CD4-positive, alpha-beta T cell treated with Interferon alpha-2 for 1 hour (primary cell): ENCODE results near the gene CNGA1.
A peak's percentile ranks its signal among the peaks of the same experiment; 100 is the strongest.
"Not testable (repeated sequence)": the region's sequence is repeated elsewhere in the genome, so short reads cannot be mapped to it uniquely, and the experiment has no call there.

Experiments used
- DNase-seq, 2 donors: peaks; one replicate each; pipeline ENCODE4 v3.0.0-alpha.2; 2020 to 2022

CNGA1 gene

DNA sequence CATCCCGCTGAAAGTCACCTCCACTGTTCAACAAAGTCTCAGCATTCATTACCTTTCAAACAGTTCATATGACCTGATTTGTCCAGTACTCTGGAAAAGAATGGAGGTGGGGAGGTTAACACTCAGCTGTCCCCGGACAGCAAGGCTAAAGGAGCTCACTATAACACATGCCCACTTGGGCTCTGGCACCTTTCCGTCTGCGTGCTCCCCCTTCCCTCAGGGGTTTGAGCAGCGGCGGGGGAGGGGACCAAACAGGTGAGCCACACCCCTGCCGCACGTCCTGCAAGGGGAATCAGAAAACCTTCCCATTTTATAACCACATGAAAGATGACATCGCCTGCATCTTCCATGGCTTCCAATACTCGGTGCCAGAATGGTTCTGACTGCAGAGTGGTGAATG, 62.2 kb downstream of the CNGA1 start:
- no peak for DNase-seq

DNA sequence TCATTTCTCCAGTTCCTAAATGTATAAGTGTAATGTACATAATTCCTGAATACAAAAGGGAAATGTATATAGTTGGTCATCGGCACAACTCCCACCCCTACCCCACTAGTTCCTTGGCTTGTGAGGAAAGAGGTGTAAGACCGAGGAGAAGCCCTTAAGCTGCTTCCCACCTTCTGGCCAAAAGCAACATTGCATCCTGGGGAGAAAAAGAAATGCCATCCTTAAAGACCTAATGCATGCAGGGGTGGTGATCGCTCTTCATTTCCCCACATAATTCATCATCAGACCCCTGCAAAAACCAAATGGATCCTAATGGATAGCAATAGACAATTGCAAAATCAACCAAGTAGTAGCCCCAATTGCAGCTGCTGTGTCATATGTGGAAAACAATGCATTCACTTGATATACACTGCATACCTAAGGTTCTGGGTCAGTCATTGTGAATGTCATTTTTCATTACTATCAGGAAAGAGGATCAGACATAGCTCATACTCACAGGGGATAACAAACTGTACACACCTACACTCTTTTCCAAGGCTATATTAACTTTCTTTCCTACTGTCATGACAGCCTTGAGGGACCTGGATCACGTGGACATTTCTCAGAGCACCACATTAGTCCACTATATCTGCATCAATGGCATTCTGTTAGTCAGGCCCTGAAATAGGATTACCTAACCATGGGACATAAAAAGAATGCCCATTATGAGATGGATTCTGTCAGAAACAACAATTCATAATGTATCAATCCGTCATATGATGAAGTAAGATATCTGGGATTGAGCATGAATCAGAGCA, 70.4 kb downstream of the CNGA1 start:
- DNase-seq, result no peak

DNA sequence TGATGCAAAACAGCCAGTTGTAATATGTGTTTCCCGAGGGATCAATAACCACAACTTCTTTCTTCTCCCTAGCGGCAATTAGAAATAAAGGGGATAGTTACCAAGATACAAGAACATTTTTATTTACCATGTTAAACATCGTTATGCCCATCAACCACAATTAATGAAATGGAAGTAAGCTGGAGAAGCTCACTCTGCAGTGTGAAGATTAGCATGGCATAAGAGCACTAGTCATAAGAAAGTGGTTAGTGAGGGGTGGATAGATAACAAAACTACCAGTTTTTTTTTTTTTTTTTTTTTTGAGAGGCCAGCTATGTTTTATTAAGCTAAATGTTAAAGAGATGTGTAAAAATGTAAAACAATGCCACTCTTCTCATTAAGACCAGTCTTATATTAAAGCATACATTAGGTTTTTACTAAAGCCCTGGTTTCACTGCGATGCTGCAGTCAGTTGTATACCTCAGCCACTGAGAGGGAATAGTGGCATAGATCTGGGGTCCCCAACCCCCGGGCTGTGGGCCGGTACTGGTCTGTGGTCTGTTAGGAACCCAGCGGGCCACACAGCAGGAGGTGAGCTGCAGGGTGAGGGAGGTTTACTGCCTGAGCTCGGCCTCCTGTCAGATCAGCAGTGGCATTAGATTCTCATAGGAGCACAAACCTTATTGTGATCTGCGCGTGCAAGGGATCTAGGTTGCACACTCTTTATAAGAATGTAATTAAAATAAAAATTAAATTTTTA, 74.2 kb downstream of the CNGA1 start:
- no peak for DNase-seq

DNA sequence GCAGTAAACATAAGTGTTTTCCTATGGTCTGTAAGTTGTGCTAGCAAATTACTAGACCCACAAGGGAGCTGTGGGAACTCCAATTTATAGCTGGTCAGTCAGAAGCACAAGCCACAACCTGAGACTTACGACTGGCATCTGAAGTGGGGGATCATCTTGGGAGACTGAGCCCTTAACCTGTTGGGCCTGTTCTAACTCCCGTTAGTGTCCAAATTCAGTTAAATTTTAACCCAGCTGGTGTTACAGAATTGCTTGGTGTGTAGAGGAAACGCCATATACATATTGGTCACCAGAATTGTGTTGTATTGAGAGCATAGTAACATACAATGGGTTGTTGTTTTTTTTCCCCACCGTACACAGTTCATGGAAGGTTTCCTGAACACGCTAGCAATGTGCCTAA, 77.0 kb downstream of the CNGA1 start:
- no peak for DNase-seq

DNA sequence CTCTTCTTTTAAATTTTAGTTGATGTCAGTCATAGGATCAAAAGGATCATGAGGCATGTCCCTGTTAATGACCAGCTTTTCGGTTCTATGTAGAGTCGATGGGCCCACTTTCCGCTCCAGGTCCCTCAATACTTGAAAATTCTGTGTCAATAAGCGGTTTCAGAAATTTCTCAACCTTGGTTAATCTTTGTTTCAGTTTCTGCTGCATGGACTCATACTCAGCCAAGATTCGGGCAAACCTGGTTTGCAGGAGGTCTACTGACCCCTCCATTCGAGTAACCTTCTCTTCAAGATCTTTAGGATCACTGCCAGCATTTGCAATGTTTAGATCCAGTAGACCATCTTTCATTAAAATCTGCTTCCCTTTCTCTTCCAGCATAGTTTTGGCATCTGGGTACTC, 80.1 kb downstream of the CNGA1 start:
- no peak for DNase-seq

DNA sequence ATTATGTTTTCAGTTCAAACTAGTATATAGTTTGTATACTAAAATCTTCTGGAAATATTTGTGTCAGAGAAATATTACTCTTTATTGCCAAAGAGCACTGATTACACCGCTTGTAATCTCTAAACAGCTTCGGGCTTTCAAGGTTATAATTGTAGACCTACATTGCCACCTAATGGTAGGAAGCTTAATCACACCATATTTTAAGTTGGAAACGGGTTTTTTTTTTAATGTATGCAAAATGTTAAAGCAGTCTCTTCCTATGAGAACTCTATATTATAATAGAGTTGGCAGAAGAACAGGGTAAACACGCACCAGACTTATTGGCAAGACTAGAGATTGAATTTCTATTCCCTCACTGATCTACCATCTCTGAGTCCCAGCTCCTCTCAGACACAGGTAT, 82.6 kb downstream of the CNGA1 start:
- DNase-seq, result peak in 1 of 2 donors; percentile 58

DNA sequence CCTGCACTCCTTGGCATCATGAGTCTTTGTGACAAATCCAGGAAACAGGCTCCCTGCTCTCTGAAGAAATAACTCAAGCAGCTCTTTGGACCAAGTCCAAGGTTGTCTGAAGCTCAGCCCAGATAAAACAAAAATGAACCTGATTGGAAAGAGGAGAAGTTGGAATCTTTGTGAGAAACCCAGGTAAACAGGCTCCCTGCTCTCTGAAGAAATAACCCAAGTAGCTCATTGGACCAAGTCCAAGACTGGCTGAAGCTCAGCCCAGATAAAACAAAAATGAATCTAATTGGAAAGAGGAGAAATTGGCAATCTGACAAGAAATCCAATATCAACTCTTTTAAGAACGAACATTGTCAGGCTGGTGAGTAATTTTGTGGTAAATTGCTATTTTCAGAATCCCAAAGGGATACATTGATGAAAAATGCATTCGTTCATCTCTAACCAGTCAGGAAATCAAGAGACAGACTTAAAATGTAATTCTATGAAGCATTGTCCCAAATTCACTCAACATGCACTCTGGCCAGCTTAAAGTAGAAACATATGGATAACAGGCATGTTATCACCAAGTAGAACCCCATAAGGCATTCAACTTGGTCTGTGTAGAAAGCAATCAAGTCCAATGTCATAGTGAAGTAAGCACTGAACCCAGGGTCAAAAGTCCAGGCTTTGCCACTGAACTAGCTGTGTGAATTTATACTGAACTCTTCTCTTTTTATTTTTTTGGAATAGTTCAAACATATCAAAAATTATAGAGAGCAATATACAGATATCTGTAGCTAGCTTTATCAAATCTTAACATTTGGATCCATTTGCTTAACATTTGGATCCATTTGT, 85.3 kb downstream of the CNGA1 start:
- DNase-seq, result no peak

DNA sequence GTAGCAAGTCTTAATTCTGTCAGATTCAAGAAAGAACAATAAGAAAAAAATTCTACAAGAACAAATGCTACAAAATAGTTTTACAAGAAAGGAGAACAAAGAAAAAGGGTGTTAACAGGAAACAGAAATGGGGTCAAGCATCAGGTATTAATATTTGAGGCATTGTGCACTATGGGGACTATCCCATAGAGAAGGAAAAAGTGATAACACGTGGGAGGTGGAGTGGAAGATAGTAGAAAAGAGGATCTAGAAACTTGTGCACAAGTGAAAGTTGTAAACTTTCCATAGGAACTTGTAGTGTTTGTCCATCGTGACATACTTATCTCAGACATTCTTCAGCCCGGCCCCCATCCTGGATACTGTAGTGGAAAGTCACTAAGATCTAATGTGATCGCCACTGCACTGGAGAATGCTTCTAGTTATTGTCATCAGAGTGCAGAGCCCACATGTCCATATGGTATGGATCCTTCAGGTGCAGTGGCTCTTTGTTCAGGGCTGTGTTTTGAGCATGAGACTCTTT, 86.7 kb downstream of the CNGA1 start:
- DNase-seq, result no peak

DNA sequence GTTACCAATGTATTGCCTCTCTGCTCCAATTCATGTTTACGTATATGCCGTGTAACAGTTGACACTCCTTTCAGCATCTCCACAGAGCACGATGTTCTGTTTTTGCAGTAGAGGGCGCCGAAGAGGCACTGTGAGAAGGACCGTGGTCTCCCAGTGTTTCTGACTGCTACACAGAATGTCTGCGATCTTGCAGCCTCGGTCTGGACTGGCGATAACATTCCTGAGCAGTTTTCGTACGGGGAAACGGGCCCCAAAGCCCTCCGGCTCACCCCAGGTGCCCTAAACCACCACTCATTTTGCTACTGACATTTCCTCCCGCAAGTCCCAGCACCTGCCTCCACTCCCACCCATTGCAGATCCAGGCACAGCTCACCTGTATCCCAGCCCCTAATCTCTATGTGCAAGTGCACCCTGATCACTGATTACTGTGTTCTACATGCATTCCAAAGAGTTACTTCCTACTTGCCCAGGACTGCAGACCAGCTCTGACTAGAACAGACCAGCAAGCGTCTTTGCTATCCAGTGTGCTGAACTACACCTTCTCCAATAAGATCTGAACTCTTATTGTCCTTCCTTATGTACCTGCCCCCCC, 89.7 kb downstream of the CNGA1 start:
- DNase-seq, result peak; percentile 50 to 59

DNA sequence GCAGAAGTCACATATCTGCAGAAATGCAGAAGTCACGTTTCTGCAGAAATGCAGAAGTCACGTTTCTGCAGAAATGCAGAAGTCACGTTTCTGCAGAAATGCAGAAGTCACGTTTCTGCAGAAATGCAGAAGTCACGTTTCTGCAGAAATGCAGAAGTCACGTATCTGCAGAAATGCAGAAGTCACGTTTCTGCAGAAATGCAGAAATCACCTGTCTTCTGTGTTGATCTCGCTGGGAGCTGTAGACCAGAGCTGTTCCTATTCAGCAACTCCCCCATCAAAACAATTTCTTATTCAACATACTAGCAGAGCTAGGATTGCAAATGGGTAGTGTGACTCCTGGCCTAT, 93.2 kb downstream of the CNGA1 start:
- peak in 1 of 2 donors; percentile 55 for DNase-seq

DNA sequence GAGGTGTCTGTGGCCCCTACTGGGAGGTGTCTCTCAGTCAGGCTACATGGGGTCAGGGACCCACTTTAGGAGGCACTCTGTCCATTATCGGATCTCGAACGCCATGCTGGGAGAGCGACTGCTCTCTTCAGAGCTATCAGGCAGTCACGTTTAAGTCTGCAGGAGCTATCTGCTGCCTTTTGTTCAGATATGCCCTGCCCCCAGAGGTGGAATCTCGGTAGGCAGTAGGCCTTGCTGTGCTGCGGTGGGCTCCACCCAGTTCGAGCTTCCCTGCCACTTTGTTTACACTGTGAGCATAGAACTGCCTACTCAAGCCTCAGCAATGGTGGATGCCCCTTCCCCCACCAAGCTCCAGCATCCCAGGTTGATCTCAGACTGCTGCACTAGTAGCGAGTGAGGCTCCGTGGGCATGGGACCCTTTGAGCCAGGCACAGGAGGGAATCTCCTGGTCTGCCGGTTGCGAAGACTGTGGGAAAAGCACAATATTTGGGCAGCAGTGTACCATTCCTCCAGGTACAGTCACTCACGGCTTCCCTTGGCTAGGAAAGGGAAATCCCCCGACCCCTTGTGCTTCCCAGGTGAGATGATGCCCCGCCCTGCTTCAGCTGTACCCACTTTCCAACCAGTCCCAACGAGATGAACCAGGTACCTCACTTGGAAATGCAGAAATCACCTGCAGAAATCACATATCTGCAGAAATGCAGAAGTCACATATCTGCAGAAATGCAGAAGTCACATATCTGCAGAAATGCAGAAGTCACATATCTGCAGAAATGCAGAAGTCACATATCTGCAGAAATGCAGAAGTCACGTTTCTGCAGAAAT, 93.8 kb downstream of the CNGA1 start:
- not testable (repeated sequence) for DNase-seq

DNA sequence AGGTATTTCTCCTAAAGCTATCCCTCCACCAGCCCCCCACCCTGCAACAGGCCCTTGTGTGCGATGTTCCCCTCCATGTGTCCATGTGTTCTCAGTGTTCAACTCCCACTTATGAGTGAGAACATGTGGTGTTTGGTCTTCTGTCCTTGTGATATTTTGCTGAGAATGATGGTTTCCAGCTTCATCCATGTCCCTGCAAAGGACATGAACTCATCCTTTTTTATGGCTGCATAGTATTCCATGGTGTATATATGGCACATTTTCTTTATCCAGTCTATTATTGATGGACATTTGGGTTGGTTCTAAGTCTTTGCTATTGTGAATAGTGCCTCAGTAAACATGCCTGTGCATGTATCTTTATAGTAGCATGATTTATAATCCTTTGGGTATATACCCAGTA, 99.3 kb downstream of the CNGA1 start:
- not testable (repeated sequence) for DNase-seq

DNA sequence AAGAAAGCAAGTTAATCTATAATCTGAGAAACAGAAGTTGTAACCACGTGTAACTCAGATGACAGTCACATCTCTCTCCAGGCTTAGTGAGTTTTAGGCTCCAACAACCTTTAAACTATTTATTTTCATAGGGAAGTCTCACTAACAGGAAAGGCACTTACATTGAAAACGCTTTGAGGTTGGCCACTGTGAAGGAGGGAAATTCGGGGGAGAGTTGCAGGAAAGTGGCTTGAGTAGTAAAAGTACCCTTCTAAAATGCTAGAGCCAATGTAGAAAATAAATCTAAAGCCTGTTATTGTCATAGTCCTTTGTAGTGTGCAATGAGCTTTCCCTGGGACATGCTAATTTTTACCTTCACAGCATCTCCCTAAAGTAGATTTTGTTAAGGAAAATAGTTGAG, 101.1 kb downstream of the CNGA1 start:
- DNase-seq, result no peak

DNA sequence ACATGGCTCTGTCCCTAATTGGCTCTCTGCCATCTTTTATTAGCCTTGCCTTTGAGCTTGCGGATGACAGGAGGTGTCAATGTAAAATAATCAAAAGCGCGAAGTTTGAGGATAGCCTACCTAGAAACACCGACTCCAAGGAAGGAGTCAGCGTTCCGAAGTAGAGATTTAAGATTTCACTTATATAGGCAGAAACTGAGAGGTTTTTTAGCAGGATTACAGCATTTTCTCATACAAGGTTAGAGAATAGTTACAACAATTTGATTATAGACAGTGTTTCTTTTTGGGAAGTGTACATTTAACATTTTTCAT, 101.6 kb downstream of the CNGA1 start:
- DNase-seq, result no peak

DNA sequence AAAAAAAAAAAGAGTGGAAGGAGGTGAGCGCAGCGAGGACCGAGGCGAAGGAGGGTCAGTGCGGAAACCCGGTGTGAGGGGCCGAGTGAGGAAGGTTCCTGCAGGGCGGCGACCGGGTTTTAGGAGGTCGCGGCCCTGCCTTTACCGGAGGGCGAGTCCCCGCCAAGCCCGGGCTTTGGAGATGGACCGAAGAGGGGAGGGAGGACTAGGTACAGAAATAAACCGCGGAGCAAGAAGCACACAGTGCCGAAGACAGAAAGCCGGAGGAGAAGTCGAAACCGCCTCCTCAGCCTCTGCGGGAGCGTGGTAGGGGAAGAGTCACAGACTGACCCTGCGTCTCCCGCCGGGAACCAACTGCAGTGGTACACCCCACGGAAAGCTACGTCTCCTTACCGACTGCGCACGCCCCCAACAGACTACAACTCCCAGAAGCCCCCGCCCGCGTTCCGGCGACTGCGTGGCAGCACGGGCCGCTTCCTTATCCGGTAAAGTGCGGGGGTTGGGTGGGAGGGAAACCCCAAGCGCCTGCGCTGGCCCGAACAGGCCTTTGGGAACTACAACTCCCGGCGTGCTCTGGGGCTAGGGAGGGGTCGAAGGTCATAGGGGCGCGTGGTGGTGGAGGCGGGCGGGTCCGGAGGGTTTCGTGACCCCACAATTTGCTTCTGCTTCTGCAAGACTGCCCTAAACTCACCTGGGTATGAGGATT, 102.1 kb downstream of the CNGA1 start, which contains the start of gene NFXL1:
NFXL1 (minus strand) TSS at position 364 of the 706 bp plus-strand sequence. CDS start 380 bp downstream, outside the sequence.
- DNase-seq, result peak; percentile 95 to 96

DNA sequence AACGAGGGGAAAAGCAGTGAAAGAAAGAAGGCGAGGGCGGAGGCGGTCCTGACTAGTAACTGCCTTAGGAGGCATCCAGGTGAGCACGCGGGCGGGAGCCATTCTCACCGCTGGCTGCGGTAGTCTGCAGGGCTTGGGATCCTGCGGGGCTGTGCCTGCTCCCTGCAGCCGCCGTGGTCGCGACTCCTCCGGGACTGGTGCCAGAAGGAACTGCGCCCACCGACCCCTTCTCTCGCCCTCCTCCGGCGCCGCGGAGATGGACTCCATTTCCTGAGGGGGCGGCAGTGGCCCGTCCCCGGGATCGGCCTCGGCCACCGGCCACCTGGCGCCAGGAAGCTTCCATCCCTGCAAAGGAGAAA, 102.6 kb downstream of the CNGA1 start:
- peak; percentile 2 to 33 for DNase-seq

DNA sequence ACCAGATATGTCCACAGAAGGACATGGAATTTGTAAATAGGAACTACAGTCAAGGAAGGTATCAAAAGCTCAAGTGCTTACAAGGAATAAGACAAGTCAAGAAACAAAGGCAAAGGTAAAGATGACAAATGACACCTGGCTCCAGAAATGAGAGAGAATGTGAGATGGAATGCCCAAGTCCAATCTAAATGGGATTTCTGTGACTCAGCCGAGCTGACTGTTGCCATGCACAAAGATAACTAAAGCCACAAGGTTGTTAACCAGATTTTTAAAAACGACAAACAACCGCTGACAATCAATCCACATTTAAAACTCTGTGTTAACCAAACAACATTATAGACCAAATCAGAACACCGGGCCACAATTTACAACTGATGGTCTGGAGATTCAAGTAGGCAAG, 103.2 kb downstream of the CNGA1 start:
- DNase-seq, result no peak

DNA sequence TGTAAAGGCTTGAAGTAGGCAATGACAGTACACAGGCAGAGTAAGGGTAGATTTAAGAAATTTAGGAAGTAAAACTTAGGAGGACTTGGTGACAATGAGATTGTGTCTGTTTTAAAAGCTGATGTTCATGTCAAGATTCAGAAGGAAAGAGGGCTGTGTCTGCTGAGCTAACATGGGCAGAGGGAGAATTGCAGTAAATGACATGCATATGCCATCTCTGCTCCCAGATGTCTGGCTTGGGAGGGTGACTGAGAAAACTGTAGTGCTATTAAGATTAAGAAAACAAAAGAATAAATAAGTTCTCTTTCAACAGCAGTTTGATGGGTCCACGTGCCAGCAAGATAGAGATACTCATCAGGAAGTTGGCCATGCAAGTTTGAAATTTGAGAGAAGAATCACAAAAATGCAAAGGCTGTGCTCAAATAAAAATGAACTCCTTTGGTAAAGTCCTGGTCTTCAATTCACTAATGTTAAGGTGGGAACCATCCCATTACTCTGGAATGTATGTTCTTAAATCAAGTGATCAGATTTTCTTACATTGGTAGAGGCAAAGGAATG, 109.3 kb downstream of the CNGA1 start:
- DNase-seq, result no peak

DNA sequence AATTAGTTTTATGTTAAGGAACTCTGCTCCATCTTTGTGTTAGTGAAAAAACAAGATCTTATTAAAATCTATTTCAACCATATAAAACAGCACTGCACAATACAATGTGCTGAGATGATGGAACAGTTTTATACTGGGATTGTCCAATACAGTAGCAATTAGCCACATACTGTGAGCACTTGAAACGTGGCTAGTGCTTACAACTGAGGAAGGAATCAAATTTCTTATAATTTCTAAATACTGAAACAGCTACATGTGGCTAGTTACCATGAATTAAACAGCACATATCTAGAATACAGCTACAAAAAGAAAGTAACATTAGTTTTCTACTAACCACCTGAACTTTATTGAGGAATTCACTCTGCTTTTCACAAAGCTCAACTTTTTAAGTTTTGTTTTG, 116.8 kb downstream of the CNGA1 start:
- DNase-seq, result no peak

DNA sequence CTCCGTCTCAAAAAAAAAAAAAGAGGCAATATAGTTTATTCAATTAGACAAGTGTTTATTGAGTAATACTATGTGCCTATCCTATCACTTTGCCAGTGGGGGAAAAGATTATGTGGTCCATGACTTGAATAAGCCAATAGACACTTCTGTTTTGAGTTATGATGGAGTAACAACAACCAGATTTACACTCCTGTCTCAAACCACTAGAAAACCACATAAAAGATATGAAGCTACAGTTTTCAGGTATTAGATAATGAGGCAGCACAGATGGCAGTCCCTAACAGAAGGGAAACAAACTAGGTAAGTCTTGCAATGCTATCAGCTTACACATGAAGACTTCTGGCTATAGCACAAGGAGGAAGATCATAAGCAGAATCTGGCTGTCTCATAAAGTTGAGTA, 124.6 kb downstream of the CNGA1 start:
- DNase-seq, result no peak
